OCI-LY1 (cell line): Measurements from ENCODE around the gene WNK4.
A peak's percentile ranks its signal among the peaks of the same experiment; 100 is the strongest.
"Not testable (repeated sequence)": the region's sequence is repeated elsewhere in the genome, so short reads cannot be mapped to it uniquely, and the experiment has no call there.

Experiments used
- H2AFZ ChIP-seq: fragments of 200-600 bp; sonication (generic), shearing (Covaris generic); 2 replicates; pipeline ENCODE4 v1.6.0; 2014; ENCODE audit warnings: antibody characterized with exemption, mild to moderate bottlenecking, low read length
- H3F3A ChIP-seq: fragments of 200-600 bp; sonication (generic), shearing (Covaris generic); 2 replicates; pipeline ENCODE4 v1.6.0; 2014; ENCODE audit warnings: mild to moderate bottlenecking, antibody characterized with exemption, low read length, moderate library complexity; ENCODE audit not compliant: insufficient read depth
- H3K27ac ChIP-seq: fragments of 200-600 bp; sonication (generic); 2 replicates; pipeline ENCODE4 v1.5.1; 2014; ENCODE audit warnings: low read length, mixed run types, mild to moderate bottlenecking, low read depth; ENCODE audit not compliant: poor library complexity, severe bottlenecking
- H3K27me3 ChIP-seq: fragments of 200-600 bp; sonication (generic); 2 replicates; pipeline ENCODE4 v1.6.0; 2014; ENCODE audit warnings: antibody characterized with exemption, mild to moderate bottlenecking, low read length, moderate library complexity; ENCODE audit not compliant: insufficient read depth
- H3K36me3 ChIP-seq: fragments of 200-600 bp; sonication (generic); 2 replicates; pipeline ENCODE4 v1.6.1; 2014; ENCODE audit warnings: mild to moderate bottlenecking, antibody characterized with exemption, low read length, moderate library complexity, mixed read lengths; ENCODE audit not compliant: insufficient read depth
- H3K4me1 ChIP-seq: fragments of 200-600 bp; sonication (generic); 2 replicates; pipeline ENCODE4 v1.5.1; 2014; ENCODE audit warnings: mild to moderate bottlenecking, low read length, moderate library complexity; ENCODE audit not compliant: insufficient read depth, severe bottlenecking
- H3K4me2 ChIP-seq: fragments of 200-600 bp; sonication (generic), shearing (Covaris generic); 2 replicates; pipeline ENCODE4 v1.6.1; 2014; ENCODE audit warnings: low read length
- H3K4me3 ChIP-seq: fragments of 200-600 bp; sonication (generic); 2 replicates; pipeline ENCODE4 v1.5.1; 2014; ENCODE audit warnings: low read length, low read depth, mild to moderate bottlenecking, mixed read lengths; ENCODE audit not compliant: poor library complexity, severe bottlenecking
- H3K79me2 ChIP-seq: fragments of 200-600 bp; shearing (Covaris generic); 2 replicates; pipeline ENCODE4 v1.6.1; 2016; ENCODE audit warnings: mixed run types, low read length, mixed read lengths; ENCODE audit not compliant: insufficient read depth
- H3K9ac ChIP-seq: fragments of 200-600 bp; sonication (generic), shearing (Covaris generic); 2 replicates; pipeline ENCODE4 v1.6.1; 2014; ENCODE audit warnings: mild to moderate bottlenecking, low read length, mixed read lengths
- H3K9me2 ChIP-seq: fragments of 200-600 bp; sonication (generic), shearing (Covaris generic); 2 replicates; pipeline ENCODE4 v1.6.1; 2014; ENCODE audit warnings: low read depth, mild to moderate bottlenecking, low read length, mixed read lengths
- H3K9me3 ChIP-seq: fragments of 200-600 bp; shearing (Covaris generic); 2 replicates; pipeline ENCODE4 v1.6.1; 2014; ENCODE audit warnings: low read length, mixed read lengths
- H4K20me1 ChIP-seq: fragments of 200-600 bp; sonication (generic), shearing (Covaris generic); 2 replicates; pipeline ENCODE4 v1.6.0; 2016; ENCODE audit warnings: mild to moderate bottlenecking, low read length; ENCODE audit not compliant: insufficient read depth
- CTCF ChIP-seq: fragments of 200-600 bp; sonication (generic), shearing (Covaris generic); IDR thresholded peaks from 2 replicates; pipeline ENCODE4 v1.5.1; 2017; ENCODE audit warnings: mild to moderate bottlenecking, antibody characterized with exemption, low read length, moderate library complexity, mixed read lengths
- EZH2 ChIP-seq: fragments of 200-600 bp; sonication (generic), shearing (Covaris generic); IDR thresholded peaks from 2 replicates; pipeline ENCODE4 v1.8.0; 2017; ENCODE audit warnings: borderline replicate concordance, mixed run types, mild to moderate bottlenecking, antibody characterized with exemption, low read length, moderate library complexity, mixed read lengths

Gene WNK4

GRCh38 chr17:42779936-42780850 lies at the start of gene WNK4:
WNK4 (plus strand) TSS chr17:42780610; CDS start chr17:42780699, 89 bp downstream.
- Histone ChIP-seq H3K4me3 (no peak within 1 kb of the TSS), H3K4me2 (peak within 1 kb of the TSS; percentile 44; the same call in 1 of the 2 replicates), H3K9ac (no peak within 1 kb of the TSS)

GRCh38 chr17:42740699-42741098 lies 39.7 kb upstream of the WNK4 start:
- Histone ChIP-seq H3K79me2 (peaks cover 26% of the 10 kb centered on the region), H3K4me1 (peaks cover 24% of the 10 kb centered on the region), H4K20me1 (no peaks in the 10 kb centered on the region), H3K27ac (no peak overlapping the region), H2AFZ (no peak overlapping the region), H3F3A (no peaks in the 10 kb centered on the region), H3K27me3 (no peaks in the 10 kb centered on the region), H3K4me3 (no peak overlapping the region), H3K9me3 (no peaks in the 10 kb centered on the region), H3K9me2 (no peaks in the 10 kb centered on the region), H3K9ac (no peak overlapping the region), H3K4me2 (no peak overlapping the region), H3K36me3 (peaks cover 8% of the 10 kb centered on the region)
- TF ChIP-seq EZH2 (no peak), CTCF (no peak)

More at GRCh38 chr17:42779936-42780850, at the start of gene WNK4:
- no peaks in the 10 kb centered on the region for H3K9me2 ChIP-seq
- no peak within 1 kb of the TSS for H3K27ac ChIP-seq
- peaks cover 36% of the 10 kb centered on the region for H3K36me3 ChIP-seq
- no peaks in the 10 kb centered on the region for H3F3A ChIP-seq
- H3K79me2 ChIP-seq, result no peaks in the 10 kb centered on the region
- TF ChIP-seq EZH2, result no peak
- no peak within 1 kb of the TSS for H2AFZ ChIP-seq
- no peaks in the 10 kb centered on the region for H3K9me3 ChIP-seq
- H3K4me1 ChIP-seq, result no peaks in the 10 kb centered on the region
- no peaks in the 10 kb centered on the region for H4K20me1 ChIP-seq
- no peaks in the 10 kb centered on the region for H3K27me3 ChIP-seq

- not testable (repeated sequence) for H4K20me1 ChIP-seq, H3K36me3 ChIP-seq, H3K27ac ChIP-seq, H3K27me3 ChIP-seq, H3K9me2 ChIP-seq, H3K9me3 ChIP-seq, H3K9ac ChIP-seq, H2AFZ ChIP-seq, H3F3A ChIP-seq
- H3K4me1 ChIP-seq, result peaks cover 24% of the 10 kb centered on the region
- H3K4me2 ChIP-seq, result peak overlapping the region; percentile 93; the same call in 1 of the 2 replicates
- H3K79me2 ChIP-seq, result peaks cover 23% of the 10 kb centered on the region
- peak overlapping the region; percentile 66 for H3K4me3 ChIP-seq
Measured at GRCh38 chr17:42742916-42743315, 37.5 kb upstream of the WNK4 start.

GRCh38 chr17:42743595-42744282 lies 36.7 kb upstream of the WNK4 start:
- no peaks in the 10 kb centered on the region for H3K9me3 ChIP-seq
- H3K27me3 ChIP-seq, result no peaks in the 10 kb centered on the region
- H3F3A ChIP-seq, result no peaks in the 10 kb centered on the region
- peak overlapping the region; percentile 66 for H3K4me3 ChIP-seq
- peak overlapping the region; percentile 68 for H3K9ac ChIP-seq
- H4K20me1 ChIP-seq, result no peaks in the 10 kb centered on the region
- peaks cover 23% of the 10 kb centered on the region for H3K79me2 ChIP-seq
- TF ChIP-seq EZH2, result no peak
- TF ChIP-seq CTCF, result no peak
- peaks cover 8% of the 10 kb centered on the region; the same call in 1 of the 2 replicates for H3K36me3 ChIP-seq
- H3K9me2 ChIP-seq, result no peaks in the 10 kb centered on the region
- peak overlapping the region; percentile 26 for H3K27ac ChIP-seq
- no peak overlapping the region for H2AFZ ChIP-seq
- peak overlapping the region; percentile 93 for H3K4me2 ChIP-seq
- H3K4me1 ChIP-seq, result peaks cover 24% of the 10 kb centered on the region
